ENCODE measurements around the gene MGLL.
A peak's percentile ranks its signal among the peaks of the same experiment; 100 is the strongest.

Gene MGLL

GRCh38 chr3:127700406-127700805 lies 121.9 kb downstream of the MGLL start:
- DNase-seq, result no peak

- no peak for DNase-seq
Measured at GRCh38 chr3:127699416-127700300, 122.7 kb downstream of the MGLL start.

GRCh38 chr3:127698691-127699415 lies 123.5 kb downstream of the MGLL start:
- DNase-seq, result no peak

- DNase-seq, result no peak
Measured at GRCh38 chr3:127698286-127698685, 124.0 kb downstream of the MGLL start.

GRCh38 chr3:127697551-127698240 lies 124.6 kb downstream of the MGLL start:
- DNase-seq, result peak; percentile 30

GRCh38 chr3:127694467-127695215 lies 127.7 kb downstream of the MGLL start:
- peak; percentile 22 for DNase-seq

- DNase-seq, result no peak
Measured at GRCh38 chr3:127693336-127693843, 128.9 kb downstream of the MGLL start.

- DNase-seq, result no peak
Measured at GRCh38 chr3:127692501-127693335, 129.6 kb downstream of the MGLL start.

GRCh38 chr3:127691974-127692373 lies 130.3 kb downstream of the MGLL start:
- DNase-seq, result no peak

GRCh38 chr3:127691489-127691888 lies 130.8 kb downstream of the MGLL start:
- no peak for DNase-seq

- DNase-seq, result peak; percentile 2
Measured at GRCh38 chr3:127690823-127691452, 131.4 kb downstream of the MGLL start.

GRCh38 chr3:127690106-127690505 lies 132.2 kb downstream of the MGLL start:
- no peak for DNase-seq

GRCh38 chr3:127689266-127689860 lies 133.0 kb downstream of the MGLL start:
- no peak for DNase-seq

- DNase-seq, result no peak
Measured at GRCh38 chr3:127688416-127689265, 133.7 kb downstream of the MGLL start.

GRCh38 chr3:127688022-127688415 lies 134.3 kb downstream of the MGLL start:
- no peak for DNase-seq

- DNase-seq, result no peak
Measured at GRCh38 chr3:127687228-127687737, 135.0 kb downstream of the MGLL start.

GRCh38 chr3:127686512-127686894 lies 135.8 kb downstream of the MGLL start:
- no peak for DNase-seq

GRCh38 chr3:127685708-127686511 lies 136.4 kb downstream of the MGLL start:
- no peak for DNase-seq
